Amniotic stem cell (primary cell): ENCODE measurements around the gene DPYD.
A peak's percentile ranks its signal among the peaks of the same experiment; 100 is the strongest.
"Not testable (repeated sequence)": the region's sequence is repeated elsewhere in the genome, so short reads cannot be mapped to it uniquely, and the experiment has no call there.

Experiments used
- DNase-seq: peaks from one replicate; lab custom pipeline; 2025; lab: John Stamatoyannopoulos, UW

Gene DPYD

DNA sequence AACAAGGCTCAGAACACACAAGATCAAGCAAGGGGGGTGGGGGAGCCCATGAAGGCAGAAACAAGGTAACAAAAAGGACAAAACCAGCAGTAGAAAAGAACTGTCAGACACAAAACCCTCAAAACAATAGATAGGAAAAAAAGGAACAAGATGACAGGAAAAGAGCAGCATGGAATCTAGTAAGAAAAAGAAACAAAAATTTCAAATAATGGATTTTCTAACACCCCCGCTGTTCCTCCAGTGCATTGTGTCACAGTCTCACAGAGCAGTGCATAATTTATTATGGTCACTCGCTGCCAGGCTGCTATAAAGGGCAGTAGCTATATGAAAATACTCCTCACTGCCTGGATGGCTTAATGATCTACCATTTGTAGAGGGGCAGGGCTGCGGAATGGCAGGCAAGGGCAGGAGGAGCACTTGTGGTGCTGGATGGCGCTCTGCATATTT lies 567.9 kb downstream of the DPYD start:
- no peak for DNase-seq

DNA sequence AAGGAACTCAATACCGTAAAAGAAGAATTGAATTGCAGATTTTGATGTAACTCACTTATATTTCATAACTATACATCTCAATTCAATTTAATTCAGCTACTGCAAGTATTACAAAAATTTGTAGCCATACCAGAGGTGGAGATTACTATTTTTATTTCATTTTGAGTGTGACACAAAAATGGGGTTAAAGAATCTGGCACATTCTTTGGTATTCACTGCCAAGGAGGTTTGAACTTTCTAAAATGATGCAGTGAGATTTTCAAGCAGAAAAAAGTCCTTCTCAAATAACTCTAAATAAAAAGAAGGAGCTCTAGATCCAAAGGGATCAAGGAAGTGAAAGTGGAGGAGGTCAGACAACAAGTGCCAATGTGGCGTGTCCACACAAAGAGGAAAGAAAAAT lies 569.0 kb downstream of the DPYD start:
- DNase-seq = no peak

DNA sequence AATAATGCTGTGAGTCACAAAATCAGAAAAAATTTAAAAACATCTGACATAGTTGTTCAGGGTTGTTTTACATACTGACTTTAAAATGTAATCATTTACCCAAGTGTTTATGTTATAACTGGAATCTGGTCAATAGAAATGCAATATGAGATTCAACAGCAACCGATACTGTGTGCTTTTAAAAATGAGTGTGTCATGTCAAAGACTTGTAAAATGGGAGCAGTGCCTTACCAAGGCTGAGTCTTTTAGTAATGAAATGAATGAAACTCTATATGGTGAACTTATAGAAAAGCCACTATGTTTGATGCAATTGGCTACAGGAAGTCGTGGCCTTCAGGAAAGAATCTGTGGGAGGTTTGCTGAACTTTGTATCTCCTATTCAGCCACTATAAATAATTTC lies 570.2 kb downstream of the DPYD start:
- DNase-seq = no peak

DNA sequence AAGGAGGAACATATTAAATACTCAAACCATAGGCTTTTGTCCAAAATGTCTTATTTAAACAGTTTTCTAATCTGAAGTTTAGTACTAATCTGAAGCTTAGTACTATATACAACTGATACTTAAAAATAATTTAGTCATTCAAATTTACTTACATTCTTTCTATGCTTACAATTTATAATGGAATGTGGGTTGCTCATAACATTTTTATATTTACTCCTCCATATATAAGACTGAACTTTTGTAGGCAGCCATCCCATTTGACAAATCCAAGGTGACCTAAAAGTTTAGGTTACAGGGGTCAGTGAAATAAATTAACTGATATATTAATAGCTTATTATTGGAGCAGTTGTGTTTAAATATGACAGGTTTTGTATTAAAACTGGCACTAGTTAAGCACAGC lies 570.6 kb downstream of the DPYD start:
- DNase-seq = no peak

DNA sequence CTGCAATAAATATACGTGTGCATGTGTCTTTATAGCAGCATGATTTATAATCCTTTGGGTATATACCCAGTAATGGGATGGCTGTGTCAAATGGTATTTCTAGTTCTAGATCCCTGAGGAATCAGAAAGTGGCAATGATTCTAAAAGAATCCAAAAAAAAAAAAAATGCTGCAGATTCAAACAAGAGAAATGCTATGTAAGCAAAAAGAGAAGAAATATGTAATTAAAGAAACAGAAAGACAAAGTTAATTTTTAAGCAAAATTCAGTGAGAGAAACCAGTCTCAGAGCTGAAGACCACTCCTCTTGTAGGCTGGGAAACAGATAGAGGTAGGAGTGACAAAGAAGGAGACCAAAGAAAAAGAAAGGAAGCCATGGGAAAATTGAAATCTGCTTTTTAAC lies 571.0 kb downstream of the DPYD start:
- not testable (repeated sequence) for DNase-seq

DNA sequence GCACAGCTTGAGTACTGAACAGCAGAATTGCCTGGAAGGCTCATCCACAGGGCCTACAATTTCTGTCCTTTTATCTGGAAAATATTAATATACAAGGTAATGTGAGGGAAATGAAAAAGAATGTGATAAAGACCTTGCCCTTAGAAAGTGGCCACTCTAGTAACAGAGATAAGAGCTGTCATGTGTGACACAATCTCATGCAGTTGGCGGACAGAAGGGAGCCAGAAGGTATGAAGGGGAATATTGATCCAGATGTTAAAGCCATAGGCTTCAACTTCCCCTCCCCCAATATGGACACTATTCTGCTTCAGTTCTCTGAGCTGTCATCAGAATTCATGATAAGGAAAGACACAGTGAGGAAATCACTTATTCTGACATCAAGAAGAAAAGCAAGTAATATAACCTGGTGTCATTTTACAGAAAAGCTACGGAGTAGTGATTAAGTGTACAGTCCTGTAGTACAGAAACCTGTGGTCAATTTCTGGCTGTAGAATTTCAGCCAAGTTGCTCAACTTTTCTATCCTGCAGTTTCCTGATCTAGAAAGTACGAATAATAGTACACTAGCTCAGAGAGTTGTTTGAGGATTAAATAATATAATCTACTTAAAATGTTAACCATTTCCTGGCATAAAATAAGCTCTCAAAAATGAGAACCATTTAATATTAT lies 572.1 kb downstream of the DPYD start:
- no peak for DNase-seq

DNA sequence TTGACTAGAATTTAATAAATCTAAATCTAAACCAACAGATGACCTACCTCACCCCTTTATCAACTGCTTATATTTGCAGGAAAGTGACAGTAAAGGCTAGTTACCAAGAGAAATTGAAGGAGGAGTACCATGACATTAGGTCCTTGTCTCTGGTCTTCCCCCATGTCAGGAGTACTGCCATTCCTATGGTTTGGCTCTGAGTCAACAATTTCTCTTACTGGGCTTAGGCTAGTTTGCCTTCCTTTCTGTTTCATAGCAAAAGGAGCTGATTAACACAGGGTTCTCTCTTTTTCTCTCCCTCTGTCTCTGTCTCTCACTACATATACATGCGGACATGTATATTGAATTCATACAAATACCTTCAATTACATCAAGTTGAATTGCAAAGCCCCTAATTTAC lies 579.9 kb downstream of the DPYD start:
- DNase-seq = no peak

DNA sequence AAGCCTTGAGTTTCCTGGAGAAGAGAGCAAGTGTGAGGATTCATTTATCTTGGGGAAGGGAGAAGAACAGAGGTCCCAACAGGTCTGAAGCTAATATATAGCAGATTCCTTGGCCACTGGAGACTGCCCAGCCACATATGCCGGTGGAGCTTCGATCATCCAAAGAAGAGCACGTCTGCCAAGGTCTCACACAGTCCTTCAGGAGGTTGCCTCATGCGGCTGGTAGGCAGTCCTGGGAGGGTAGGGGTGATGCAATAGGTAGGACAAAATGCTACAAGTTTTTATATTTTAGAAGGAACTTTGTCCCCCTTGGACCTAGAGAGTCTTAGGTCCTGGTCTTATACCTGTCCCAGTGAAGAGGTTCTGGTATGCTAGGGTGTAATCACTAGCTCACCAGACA lies 582.5 kb downstream of the DPYD start:
- no peak for DNase-seq

DNA sequence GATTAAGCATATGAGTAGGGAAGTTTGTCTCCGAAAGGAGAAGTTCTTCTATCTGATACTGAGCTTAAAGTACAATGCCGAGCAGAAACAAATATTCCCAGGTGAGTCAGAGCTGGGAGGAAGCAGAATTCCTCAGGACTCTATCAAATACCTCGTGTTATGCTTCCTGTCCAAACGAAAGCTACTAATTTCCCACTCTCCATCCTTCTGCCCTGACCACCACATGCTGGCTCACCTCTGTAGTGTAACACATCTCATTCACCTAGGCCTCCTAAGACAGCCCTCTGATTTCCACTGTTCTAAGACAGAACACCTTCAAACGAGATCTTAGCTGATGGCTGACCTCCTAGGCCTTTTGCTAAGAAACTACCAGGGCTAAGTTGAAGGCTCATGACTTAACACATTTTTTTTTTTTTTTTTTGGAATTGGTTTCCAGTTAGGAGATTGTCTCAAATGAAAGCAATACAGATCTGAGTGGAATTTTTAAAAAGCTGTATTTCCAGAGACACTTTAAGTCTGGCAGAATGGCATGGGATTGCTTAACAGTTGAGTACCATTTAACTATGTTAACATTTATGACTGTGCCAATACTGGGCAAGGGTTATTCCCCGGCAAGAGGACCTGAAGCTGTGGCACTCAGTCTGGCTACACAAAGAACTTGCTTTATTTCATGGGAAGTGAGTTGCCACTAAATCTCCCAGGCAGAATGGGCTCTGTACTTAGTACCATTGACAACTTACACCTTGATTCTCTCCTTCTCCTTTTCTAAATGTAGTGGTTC lies 583.4 kb downstream of the DPYD start:
- no peak for DNase-seq

DNA sequence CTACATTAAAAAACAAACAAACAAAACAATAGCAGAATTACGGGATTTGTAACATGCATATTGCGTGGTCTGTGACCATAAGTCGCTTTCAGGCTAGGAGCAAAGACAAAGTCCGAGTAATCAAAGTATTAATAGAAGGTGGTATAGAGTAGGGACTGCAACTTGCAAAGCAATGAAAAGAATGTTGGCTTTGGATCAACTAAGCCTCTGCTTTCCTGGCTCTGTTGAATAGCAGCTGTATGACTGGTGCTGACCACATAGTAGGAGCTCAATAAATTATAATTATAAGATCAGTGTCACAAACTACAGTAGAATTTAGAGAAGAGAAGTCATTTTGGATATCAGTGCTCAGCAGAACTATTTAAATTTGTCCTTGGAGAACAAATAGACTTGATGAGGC lies 586.4 kb downstream of the DPYD start:
- no peak for DNase-seq

DNA sequence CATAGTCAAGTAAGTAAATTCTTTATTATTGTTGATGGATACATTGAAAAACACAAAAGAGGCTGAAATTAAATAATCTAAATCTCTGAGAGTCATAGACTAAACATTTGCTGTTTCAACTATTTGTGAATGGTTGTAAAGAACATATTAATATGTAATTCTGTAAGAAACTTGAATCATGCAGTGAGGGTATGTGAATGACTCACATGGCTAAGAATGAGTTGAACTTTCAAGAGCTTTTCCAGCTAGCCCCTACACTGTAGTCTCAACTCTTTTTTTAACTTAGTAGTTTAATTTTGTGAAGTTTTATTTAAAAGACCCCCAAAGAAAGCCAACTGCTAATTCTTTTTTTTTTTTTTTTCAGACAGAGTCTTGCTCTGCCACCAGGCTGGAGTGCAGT lies 588.1 kb downstream of the DPYD start:
- peak; percentile 24 for DNase-seq

DNA sequence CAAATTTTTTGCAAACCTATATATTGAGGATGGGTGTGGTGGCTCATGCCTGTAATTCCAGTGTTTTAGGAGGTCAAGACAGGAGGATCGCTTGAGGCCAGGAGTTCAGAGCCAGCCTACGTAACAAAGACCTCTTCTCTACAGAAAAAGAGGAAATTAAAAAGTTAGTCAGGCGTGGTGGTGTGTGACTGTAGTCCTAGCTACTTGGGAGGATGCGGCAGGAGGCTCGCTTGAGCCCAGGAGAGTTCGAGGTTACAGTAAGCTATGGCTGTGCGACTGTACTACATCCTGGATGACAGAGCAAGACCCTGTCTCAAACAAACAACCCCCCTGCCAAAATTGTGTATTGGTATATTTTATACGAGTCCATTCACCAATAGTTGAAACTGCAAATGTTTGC lies 589.7 kb downstream of the DPYD start:
- no peak for DNase-seq

DNA sequence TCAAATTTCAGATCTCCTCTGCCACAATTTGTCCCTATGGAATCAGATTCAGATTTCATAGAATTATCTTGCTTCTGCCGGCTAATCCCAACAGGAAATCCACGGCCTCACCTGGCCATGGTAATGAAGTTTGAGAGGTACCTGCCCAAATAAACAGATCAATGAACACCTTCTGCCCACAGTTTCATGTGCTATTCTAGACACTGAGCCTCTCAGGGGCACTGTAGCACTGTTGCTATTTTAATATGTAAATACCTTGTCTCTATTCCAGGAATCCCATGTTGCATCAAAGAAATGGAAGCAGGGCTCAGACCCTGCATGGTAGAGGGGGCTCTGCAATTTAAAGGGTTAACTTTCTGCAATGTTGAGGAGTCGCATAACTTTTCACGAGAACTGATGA lies 606.1 kb downstream of the DPYD start:
- DNase-seq = no peak

DNA sequence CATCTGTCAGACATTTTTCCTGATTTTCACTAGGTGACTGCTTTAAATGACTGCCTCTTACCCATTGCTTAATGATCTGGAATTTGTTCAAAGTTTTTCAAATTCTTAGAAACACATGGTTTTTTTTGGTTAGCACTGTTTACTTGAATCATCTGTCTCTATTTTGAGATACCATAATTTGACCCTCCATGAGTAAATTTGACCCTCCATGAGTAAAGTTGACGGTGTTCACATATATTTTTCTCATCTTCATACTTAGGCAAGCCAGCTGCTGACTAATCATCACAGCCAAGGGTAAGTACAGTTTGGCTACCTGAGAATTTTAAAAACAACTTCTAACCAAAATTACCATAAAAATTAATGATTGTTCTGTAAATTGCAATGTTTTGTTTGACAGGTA lies 612.7 kb downstream of the DPYD start:
- no peak for DNase-seq

DNA sequence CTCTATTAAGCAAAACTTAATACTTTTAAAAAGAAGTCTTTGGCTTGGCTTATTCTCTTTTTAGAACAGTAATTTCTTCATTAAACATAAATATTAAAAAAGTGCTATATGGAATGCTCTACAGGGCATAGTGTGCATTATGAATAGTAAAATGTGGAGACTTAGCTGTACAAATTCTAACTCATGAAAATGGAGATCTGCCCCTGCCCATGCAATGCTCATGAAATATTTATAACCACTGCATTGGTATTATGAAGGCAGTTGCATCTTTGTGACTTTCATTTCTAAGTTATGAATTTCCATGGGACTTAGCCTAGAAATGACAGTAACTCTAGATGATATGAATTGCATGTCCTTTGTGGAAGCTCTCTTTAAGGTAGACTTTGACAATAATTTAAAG lies 613.3 kb downstream of the DPYD start:
- no peak for DNase-seq

DNA sequence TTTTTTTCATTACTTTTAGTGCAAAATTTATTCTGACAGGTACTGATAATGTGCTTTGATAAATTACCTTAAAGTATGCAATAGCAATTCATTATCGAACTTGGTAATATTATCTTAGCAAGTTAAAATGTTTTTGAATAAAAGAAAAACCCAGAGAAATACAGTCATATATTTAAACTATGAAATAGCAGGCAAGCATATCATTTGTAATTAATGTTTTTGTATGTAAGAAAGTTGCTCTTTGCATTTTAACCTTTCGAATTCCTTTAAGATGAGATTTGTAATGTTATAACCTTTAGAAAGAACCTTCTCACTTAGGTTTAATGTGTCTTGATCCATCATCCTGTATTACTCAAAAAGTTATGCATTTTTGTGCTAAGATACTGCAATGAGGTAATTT lies 613.7 kb downstream of the DPYD start:
- DNase-seq = no peak

DNA sequence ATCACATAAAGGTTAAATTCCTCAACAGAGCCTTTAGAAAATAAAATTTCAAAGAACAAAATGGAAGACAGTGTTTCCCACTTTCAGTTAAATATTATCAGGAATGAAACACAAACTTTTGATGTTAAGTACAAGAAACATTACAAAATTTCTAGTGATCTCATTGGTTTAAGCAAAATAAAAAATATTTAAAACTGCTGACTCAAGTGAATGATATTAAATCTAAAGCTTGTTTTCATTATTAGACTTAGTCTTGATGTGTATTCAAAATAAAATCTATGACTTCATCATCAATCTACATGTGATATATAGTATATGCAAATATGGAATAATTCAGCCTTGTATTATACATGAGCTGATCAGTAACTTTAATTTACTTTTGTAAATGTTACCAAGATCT lies 614.3 kb downstream of the DPYD start:
- no peak for DNase-seq

DNA sequence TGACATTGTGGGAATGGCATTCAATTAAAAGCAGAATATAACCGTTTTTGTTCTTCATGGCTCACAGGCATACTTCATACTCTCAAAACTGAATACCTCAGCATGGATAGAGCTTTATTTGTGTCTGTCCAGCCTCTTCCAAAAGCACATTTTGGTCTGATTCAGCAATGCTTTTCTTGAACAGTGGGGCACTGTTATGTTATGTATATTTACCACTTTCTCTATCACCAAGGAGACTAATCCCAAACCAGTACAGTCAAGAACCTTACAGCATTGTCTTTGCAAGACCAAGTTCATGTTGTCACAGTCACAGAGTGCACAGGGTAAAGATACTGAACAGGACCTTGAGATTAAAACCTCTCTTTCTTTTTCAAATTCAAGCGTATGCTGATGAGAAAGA lies 616.5 kb downstream of the DPYD start:
- DNase-seq = no peak

DNA sequence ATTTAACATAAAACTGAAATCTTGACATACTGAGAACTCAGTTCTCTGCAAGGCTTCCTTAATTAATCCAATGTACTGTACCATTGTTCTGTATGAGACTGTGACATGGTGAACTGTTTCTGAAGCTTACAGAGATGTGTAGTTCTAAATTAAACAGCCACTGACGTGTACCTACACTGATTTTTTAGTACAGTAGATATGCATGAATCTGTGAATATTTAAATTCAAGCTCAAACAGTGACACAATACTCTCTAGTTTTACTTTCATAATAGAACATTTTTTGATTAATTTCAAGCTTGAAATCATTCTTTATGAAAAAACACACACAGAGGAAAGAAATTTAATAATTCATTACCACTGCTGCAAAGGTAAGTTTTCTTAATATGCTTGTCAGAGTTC lies 621.9 kb downstream of the DPYD start:
- no peak for DNase-seq

DNA sequence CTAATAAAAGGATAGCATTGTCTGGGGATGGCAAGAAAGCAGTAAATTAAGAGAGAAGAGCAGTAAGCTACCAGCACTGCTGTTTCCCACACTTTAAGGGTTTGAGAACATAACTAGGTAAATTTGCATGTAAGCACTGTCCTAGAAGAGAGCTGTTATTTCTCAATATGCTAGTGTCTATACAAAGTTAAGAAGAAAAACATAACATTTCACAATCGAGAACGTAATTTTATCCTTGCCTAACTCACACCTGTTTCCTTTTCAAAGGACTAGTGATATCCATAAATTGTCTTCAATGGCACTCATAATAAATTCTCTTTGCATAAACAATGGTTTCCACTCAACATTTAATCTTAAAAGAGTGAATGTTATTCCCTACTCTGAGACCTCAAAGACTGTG lies 623.2 kb downstream of the DPYD start:
- DNase-seq = no peak

DNA sequence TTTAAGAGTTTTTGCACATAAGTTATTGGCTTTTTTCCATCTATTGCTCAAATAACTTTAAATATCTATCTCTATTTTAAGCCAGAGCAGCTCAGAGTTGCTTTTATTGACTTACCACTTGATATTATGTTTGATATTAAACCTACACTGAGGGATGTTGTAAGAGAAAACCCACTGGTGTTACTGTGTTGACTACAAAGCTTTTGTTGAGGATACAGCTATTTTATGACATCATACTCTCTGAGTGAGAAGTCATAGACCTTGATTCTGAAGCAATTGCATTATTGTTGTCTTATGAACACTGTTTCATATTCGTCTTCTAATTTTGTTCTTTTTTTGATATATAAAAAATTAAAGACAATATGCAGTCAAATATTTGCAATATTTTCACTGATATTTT lies 638.9 kb downstream of the DPYD start:
- no peak for DNase-seq

DNA sequence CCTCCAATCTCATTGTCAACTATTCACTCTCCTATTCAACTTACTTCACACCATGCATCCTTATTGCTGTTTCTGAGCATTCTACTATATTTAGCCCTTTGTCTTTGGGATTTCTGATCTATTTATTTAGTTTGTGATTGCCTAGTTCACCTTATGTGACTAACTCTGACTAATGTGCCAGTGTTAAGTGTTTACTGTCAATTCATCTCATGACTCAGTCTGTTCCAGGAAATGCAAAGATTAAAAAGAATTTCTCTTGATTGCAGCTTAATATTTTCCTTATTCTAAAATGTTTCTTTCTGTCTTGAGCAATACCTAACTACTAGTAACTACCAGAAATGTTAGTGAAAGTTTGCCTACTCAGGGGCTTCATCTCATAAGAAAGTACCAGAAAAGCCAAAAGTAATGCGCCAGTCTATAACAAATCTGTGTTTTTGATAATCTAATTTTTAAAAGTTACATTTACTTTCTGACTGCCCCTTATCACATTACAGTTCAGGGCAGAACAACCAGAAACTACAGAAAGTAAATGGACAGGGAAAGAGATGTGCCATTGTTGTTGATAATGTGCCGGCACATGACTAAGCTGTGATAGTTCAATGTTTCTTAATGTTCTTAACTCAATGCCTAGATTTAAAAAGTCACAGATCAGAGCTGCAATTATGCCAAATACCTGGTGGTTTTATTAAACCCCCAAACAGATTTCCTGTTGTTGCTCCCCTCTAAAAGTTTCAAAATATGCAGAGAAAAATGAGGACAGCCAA lies 642.8 kb downstream of the DPYD start:
- no peak for DNase-seq
